ENCODE data around the gene CAMK4.

Gene CAMK4

GRCh38 chr5:111228520-111229220 is 4.5 kb downstream of the CAMK4 start:
- H3K4me3 ChIP-seq (ENCODE audit: low read depth, low read length): no peak overlapping the region
- TF ChIP-seq, protein P1, sequence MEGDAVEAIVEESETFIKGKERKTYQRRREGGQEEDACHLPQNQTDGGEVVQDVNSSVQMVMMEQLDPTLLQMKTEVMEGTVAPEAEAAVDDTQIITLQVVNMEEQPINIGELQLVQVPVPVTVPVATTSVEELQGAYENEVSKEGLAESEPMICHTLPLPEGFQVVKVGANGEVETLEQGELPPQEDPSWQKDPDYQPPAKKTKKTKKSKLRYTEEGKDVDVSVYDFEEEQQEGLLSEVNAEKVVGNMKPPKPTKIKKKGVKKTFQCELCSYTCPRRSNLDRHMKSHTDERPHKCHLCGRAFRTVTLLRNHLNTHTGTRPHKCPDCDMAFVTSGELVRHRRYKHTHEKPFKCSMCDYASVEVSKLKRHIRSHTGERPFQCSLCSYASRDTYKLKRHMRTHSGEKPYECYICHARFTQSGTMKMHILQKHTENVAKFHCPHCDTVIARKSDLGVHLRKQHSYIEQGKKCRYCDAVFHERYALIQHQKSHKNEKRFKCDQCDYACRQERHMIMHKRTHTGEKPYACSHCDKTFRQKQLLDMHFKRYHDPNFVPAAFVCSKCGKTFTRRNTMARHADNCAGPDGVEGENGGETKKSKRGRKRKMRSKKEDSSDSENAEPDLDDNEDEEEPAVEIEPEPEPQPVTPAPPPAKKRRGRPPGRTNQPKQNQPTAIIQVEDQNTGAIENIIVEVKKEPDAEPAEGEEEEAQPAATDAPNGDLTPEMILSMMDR (IDR thresholded peaks at IDR 0.05; ENCODE audit: borderline replicate concordance, insufficient read depth, low read depth, low read length): no peak

DNA sequence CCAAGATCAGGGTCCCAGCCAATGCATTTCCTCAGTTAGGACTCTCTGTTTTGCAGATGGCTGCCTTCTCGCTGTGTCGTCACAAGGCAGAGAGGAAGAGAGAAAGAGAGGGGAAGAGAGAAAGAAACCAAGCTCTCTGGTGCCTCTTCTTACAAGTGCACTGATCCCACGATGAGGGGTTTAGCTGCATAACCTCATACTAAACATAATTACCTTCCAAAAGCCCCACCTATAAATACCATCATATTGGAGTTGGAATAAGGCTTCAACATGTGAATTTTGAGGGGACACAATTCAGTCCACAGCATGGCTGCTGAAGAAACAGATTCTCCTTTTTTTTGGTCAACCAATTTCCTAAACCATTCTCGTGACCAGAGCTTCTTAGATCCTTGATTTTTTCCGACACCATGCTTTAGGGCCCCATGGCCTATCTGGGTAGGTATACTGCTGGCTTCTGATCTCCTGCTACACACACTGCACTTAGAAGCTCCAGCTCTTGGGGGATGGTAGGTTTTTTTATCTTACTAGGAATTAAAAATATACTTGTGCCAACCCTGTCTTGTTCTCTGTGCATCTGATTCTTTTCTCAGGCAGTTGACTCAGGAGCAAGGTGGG is 5.1 kb downstream of the CAMK4 start:
- H3K4me3 ChIP-seq (ENCODE audit: low read depth, low read length): peak overlapping the region; percentile 21
- TF ChIP-seq, protein P1 (IDR thresholded peaks at IDR 0.05; ENCODE audit: borderline replicate concordance, insufficient read depth, low read depth, low read length): no peak

DNA sequence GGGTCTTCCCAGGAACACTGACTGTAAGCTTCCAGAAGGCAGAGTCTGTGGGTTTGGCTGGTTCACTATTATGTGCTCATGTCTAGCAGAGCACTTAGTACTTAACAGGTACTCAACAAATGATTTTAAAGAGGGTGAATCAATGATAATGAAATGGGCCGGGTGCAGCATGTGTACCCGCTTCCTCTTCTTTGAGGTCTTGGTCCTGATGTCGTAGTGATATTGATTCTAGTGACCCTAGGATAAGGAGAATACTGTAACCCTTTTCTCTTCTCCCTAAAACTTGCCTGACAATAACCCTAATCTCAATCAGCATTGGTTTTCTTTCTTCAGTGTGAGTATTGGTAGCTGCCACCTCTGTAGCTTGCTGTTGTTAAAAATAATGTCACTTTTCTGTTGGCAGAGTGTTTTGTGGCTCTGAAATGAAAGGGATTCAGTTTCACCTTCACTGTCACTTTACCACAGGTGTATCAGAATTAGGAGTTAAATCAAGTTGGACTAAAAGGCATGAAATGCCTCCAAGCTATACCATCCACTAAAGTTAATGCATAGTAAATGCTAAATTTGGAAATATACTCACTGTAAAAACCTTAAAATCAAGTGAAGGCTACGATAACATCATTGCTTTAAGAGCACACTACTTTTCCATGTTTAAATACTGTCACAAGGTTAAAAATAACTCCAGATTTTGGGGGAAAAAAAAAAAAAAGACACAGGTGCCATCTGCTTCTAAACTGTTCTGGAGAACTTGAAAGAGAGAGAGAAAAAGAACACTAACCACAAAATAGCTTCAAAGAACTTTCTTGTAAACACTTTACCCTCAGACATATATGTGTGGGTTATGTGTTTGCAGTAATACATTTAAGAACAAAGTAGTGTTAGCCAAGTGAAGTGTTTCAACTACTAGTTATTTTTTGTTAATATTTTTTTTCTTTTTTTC is 6.0 kb downstream of the CAMK4 start:
- TF ChIP-seq, protein P1 (IDR thresholded peaks at IDR 0.05; ENCODE audit: borderline replicate concordance, insufficient read depth, low read depth, low read length): no peak
- no peak overlapping the region for H3K4me3 ChIP-seq (ENCODE audit: low read depth, low read length)

DNA sequence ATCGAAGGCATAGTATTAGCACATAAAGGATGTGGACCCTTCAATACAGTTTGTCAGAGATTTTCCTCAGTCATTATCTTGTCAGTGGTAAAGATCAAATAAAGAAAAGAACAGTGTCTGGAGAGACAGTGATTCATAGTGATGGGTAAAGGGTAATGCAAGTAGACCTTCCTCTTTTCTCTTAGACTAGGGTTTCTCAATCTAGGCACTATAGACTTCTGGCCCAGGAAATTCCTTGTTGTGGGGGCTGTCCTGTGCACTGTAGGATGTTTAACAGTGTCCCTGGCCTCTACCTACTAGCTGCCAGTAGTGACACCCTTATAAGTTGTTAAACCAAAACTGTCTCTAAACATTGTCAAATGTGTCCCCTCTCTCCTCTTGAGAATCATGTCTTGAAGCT is 6.9 kb downstream of the CAMK4 start:
- TF ChIP-seq, protein P1 (IDR thresholded peaks at IDR 0.05; ENCODE audit: borderline replicate concordance, insufficient read depth, low read depth, low read length): no peak
- H3K4me3 ChIP-seq (ENCODE audit: low read depth, low read length): no peak overlapping the region

DNA sequence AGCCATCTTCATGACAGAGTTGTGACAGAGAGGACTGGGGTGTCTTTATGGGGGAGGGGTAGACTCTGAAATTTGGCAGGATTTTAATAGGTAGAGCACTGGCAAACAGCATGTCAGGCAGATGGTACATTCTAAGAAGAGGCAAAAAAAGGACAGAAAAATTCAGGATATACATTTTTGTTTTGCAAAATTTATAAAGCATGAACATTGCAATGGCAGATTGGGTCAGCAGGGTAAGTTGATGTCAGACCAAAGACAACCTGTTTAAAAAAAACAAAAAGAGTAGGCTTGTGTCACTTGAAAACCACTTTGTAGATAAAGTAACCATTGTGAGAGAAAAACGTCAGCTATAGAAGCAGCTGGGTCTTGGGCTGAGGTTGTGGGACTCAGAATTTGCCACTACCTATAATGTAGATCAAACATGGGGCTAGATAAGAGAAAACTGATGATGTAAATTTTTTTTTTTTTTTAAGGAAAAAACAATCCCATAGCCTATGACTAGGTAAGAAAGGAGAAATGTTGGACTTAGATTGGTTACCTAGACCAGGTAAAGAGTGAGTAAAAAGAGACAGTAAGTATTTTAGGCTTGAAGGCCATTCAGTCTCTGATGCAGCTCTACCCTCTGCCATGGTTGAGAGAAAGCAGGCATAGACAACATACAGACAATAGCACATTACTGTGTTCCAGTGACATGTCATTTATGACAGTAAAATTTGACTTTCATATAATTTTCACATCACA is 8.3 kb downstream of the CAMK4 start:
- TF ChIP-seq, protein P1 (IDR thresholded peaks at IDR 0.05; ENCODE audit: borderline replicate concordance, insufficient read depth, low read depth, low read length): no peak
- no peak overlapping the region for H3K4me3 ChIP-seq (ENCODE audit: low read depth, low read length)

DNA sequence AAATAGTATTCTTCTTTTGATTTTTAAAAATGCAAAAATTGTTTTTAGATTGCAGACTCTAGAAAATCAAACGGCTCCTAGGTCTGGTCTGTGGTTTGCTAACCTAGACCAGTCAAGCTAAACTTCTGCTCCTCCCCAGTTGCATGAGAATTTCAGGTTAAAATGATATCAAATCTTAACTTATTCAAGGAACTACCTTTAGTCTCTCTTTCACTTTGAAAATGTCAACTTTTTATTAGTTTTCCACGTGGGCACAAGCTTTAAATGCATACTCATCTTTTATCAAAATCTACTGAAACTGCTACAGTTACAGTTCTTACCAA is 8.8 kb downstream of the CAMK4 start:
- TF ChIP-seq, protein P1 (IDR thresholded peaks at IDR 0.05; ENCODE audit: borderline replicate concordance, insufficient read depth, low read depth, low read length): no peak
- no peak overlapping the region for H3K4me3 ChIP-seq (ENCODE audit: low read depth, low read length)

Measured in GM12875 (cell line).